ENCODE measurements around the gene HRH3. TPM values are rescaled to one million over a fixed set of nuclear protein-coding genes. Genes with fewer than 3 reads are reported as not detected.

HRH3 gene
- total and polyA plus RNA-seq, 5 donors from 2014 or later: not detected

DNA sequence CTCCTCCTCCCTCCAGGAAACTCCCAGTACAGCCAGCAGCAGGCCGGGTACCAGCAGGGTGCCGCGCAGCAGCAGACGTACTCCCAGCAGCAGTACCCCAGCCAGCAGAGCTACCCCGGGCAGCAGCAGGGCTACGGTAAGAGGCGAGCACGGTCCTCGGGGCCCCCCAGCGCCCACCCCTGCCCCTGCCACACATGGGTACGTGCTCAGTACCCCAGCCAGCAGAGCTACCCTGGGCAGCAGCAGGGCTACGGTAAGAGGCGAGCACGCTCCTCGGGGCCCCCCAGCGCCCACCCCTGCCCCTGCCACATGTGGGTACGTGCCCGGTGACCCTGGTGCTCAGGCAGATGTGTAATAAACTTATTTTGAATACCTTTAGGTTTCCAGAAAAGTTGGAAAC is 47.4 kb downstream of the HRH3 start:
- ATAC-seq (ENCODE audit: low read depth in 2 of 2): no peak
- H3K36me3 ChIP-seq (ENCODE audit: control insufficient read depth, insufficient read depth, low read length): peaks cover 3% of the 10 kb centered on the region
- no peak for DNase-seq

DNA sequence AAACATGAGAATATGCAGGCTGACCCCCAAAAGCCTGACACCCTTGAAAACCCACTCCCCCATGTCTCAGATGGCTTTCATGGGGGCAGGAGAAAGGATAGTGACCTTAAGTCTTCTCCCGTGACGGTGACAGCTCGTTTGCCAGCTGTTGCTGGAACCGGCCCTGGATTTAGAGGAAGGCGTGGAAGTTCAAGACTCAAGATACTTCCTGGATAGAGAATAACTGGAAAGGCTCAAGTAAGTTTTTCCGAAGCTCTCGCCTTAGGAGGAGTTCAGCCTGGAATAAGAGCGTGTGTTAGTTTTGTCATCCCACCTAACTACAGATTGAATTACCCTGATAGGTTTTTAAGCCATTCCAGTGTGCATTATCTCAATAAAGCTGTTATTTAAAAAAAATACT is 48.8 kb downstream of the HRH3 start:
- Mint-ChIP-seq H3K27me3 (no peaks in the 10 kb centered on the region), H3K4me1 (peaks cover 0 to 3% (median 0%) of the 10 kb centered on the region in 4 donors), H3K36me3 (peaks cover 20% of the 10 kb centered on the region), H3K4me3 (no peak overlapping the region), H3K9me3 (no peaks in the 10 kb centered on the region), H3K27ac (no peak overlapping the region)
- Histone ChIP-seq H3K4me1 (ENCODE audit: control insufficient read depth, insufficient read depth, low read length, poor library complexity, severe bottlenecking) (no peaks in the 10 kb centered on the region), H3K36me3 (ENCODE audit: control insufficient read depth, insufficient read depth, low read length) (peaks cover 5% of the 10 kb centered on the region), H3K4me3 (ENCODE audit: low read depth, low read length) (no peak overlapping the region), H3K27ac (ENCODE audit: insufficient read depth, low read length, poor library complexity, severe bottlenecking) (no peak overlapping the region), H3K9me3 (ENCODE audit: control insufficient read depth in 2 of 2, low read length in 2 of 2) (no peaks in the 10 kb centered on the region), H3K27me3 (ENCODE audit: control insufficient read depth, insufficient read depth, low read length) (no peaks in the 10 kb centered on the region)
- ATAC-seq (ENCODE audit: low read depth in 2 of 2) (no peak), DNase-seq (no peak)

More for the DNA sequence above, 47.4 kb downstream of the HRH3 start:
- H3K4me3 Mint-ChIP-seq: no peak overlapping the region
- Histone ChIP-seq H3K9me3 (ENCODE audit: control insufficient read depth in 2 of 2, low read length in 2 of 2) (no peaks in the 10 kb centered on the region), H3K4me3 (ENCODE audit: low read depth, low read length) (no peak overlapping the region), H3K27ac (ENCODE audit: insufficient read depth, low read length, poor library complexity, severe bottlenecking) (no peak overlapping the region), H3K27me3 (ENCODE audit: control insufficient read depth, insufficient read depth, low read length) (no peaks in the 10 kb centered on the region), H3K4me1 (ENCODE audit: control insufficient read depth, insufficient read depth, low read length, poor library complexity, severe bottlenecking) (no peaks in the 10 kb centered on the region)
- no peaks in the 10 kb centered on the region for H3K9me3 Mint-ChIP-seq
- peaks cover 0 to 3% (median 0%) of the 10 kb centered on the region in 4 donors for H3K4me1 Mint-ChIP-seq
- no peak overlapping the region for H3K27ac Mint-ChIP-seq
- peaks cover 21% of the 10 kb centered on the region for H3K36me3 Mint-ChIP-seq
- no peaks in the 10 kb centered on the region for H3K27me3 Mint-ChIP-seq

DNA sequence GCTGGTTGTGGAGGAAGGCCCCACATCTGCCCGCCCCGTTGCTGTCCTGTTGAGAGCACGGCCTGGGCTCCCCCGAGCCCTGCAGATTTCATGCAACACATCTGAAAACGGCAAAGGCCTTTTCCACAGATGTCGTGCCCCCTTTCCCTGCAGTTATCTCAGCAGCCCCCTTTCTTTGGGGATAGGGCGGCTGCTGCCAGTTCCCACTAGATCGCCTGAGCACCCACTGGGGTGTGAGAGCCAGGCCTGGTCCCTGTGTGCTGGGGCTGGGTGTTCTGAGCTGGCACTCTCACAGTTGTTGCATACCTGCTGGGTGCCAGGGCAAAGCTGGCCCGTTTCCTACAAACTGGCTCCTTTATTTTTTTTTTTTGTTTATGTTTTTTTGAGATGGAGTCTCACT is 49.5 kb downstream of the HRH3 start:
- no peak overlapping the region for H3K4me3 Mint-ChIP-seq
- Histone ChIP-seq H3K27ac (ENCODE audit: insufficient read depth, low read length, poor library complexity, severe bottlenecking) (no peak overlapping the region), H3K36me3 (ENCODE audit: control insufficient read depth, insufficient read depth, low read length) (peaks cover 11% of the 10 kb centered on the region), H3K4me1 (ENCODE audit: control insufficient read depth, insufficient read depth, low read length, poor library complexity, severe bottlenecking) (no peaks in the 10 kb centered on the region), H3K4me3 (ENCODE audit: low read depth, low read length) (no peak overlapping the region), H3K27me3 (ENCODE audit: control insufficient read depth, insufficient read depth, low read length) (no peaks in the 10 kb centered on the region), H3K9me3 (ENCODE audit: control insufficient read depth in 2 of 2, low read length in 2 of 2) (no peaks in the 10 kb centered on the region)
- no peak overlapping the region for H3K27ac Mint-ChIP-seq
- ATAC-seq (ENCODE audit: low read depth in 2 of 2) (no peak), DNase-seq (no peak)
- no peaks in the 10 kb centered on the region for H3K27me3 Mint-ChIP-seq
- peaks cover 0 to 3% (median 0%) of the 10 kb centered on the region in 4 donors for H3K4me1 Mint-ChIP-seq
- H3K36me3 Mint-ChIP-seq: peaks cover 17% of the 10 kb centered on the region
- no peaks in the 10 kb centered on the region for H3K9me3 Mint-ChIP-seq

DNA sequence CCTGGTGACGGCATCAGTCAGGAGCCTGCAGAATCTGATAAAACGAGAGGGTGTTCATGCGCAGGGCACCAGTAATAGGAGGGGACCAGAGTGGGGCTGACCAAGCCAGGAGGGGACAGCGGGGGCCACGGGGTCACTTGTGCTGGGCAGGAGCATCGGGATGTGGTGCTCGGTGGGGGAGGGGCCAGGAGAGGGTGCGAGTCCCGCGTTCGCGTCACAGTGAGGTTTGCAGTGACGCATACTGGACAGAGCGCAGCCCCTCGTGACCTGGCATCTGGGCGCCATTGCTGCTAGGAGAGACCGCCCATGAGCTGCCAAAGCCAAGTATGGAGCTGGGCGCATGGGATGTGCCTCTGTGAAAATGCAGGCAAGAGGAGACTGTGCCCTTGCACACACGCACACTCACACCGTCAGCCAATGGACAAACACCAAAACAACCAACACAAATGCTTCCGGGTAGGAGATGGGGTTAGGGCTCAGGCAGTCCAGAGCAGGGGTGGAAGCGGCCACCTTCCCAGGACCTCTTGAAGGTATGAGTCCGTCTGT is 51.1 kb downstream of the HRH3 start:
- Mint-ChIP-seq H3K36me3 (peaks cover 11% of the 10 kb centered on the region), H3K9me3 (no peaks in the 10 kb centered on the region), H3K4me3 (no peak overlapping the region), H3K27ac (peak overlapping the region in 1 of 3 donors; percentile 77), H3K4me1 (peaks cover 0 to 3% (median 0%) of the 10 kb centered on the region in 4 donors), H3K27me3 (no peaks in the 10 kb centered on the region)
- Histone ChIP-seq H3K4me1 (ENCODE audit: control insufficient read depth, insufficient read depth, low read length, poor library complexity, severe bottlenecking) (no peaks in the 10 kb centered on the region), H3K27me3 (ENCODE audit: control insufficient read depth, insufficient read depth, low read length) (no peaks in the 10 kb centered on the region), H3K4me3 (ENCODE audit: low read depth, low read length) (no peak overlapping the region), H3K9me3 (ENCODE audit: control insufficient read depth in 2 of 2, low read length in 2 of 2) (no peaks in the 10 kb centered on the region), H3K36me3 (ENCODE audit: control insufficient read depth, insufficient read depth, low read length) (peaks cover 23% of the 10 kb centered on the region), H3K27ac (ENCODE audit: insufficient read depth, low read length, poor library complexity, severe bottlenecking) (no peak overlapping the region)
- ATAC-seq (ENCODE audit: low read depth in 2 of 2): no peak
- DNase-seq: no peak

DNA sequence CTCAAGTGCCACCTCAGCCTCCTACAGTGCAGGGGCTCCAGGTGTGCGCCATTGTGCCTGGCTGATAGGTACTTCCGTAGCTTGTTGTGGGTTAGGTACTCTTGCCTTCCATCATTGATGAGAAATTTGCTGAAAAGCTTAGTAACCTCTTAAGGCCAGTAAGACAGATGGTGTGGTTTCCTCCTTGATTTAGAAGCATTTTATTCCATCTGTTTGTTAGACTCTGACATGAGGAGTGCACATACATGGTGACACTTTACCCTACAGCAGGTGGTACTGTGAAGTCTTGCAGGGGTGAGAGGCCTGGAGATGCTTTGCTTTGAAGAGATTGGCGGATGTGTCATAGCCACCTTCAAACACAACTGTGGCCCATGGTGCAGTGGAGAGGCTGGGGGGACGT is 52.0 kb downstream of the HRH3 start:
- peaks cover 23% of the 10 kb centered on the region for H3K36me3 ChIP-seq (ENCODE audit: control insufficient read depth, insufficient read depth, low read length)
- H3K27me3 ChIP-seq (ENCODE audit: control insufficient read depth, insufficient read depth, low read length): no peaks in the 10 kb centered on the region
- H3K4me1 ChIP-seq (ENCODE audit: control insufficient read depth, insufficient read depth, low read length, poor library complexity, severe bottlenecking): no peaks in the 10 kb centered on the region
- H3K27ac ChIP-seq (ENCODE audit: insufficient read depth, low read length, poor library complexity, severe bottlenecking): no peak overlapping the region
- ATAC-seq (ENCODE audit: low read depth in 2 of 2) (no peak), DNase-seq (no peak)
- no peaks in the 10 kb centered on the region for H3K9me3 ChIP-seq (ENCODE audit: control insufficient read depth in 2 of 2, low read length in 2 of 2)
- H3K9me3 Mint-ChIP-seq: no peaks in the 10 kb centered on the region
- no peaks in the 10 kb centered on the region for H3K27me3 Mint-ChIP-seq
- H3K4me3 Mint-ChIP-seq: no peak overlapping the region
- H3K4me1 Mint-ChIP-seq: peaks cover 0 to 3% (median 0%) of the 10 kb centered on the region in 4 donors
- H3K36me3 Mint-ChIP-seq: peaks cover 9% of the 10 kb centered on the region
- no peak overlapping the region for H3K4me3 ChIP-seq (ENCODE audit: low read depth, low read length)
- no peak overlapping the region for H3K27ac Mint-ChIP-seq

DNA sequence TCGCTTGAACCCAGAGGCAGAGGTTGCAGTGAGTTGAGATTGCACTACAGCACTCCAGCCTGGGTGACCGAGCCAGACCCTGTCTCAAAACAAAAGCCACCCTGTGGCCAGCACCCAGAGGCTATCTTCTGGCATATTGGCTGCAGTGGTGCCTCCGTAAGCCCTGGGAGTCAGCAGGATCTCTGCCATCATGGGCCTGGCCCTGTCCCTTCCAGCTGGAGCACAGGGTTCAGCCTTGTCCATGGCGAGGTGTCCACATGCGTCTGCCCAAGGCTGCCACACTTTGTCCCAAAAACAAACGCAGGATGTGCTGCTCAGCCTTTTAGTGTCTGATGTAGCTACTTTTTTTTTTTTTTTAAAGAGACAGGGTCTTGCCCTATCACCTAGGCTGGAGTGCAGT is 52.6 kb downstream of the HRH3 start:
- no peak overlapping the region for H3K4me3 ChIP-seq (ENCODE audit: low read depth, low read length)
- H3K27ac Mint-ChIP-seq: no peak overlapping the region
- no peaks in the 10 kb centered on the region for H3K9me3 ChIP-seq (ENCODE audit: control insufficient read depth in 2 of 2, low read length in 2 of 2)
- H3K36me3 Mint-ChIP-seq: peaks cover 9% of the 10 kb centered on the region
- no peaks in the 10 kb centered on the region for H3K27me3 ChIP-seq (ENCODE audit: control insufficient read depth, insufficient read depth, low read length)
- H3K4me1 ChIP-seq (ENCODE audit: control insufficient read depth, insufficient read depth, low read length, poor library complexity, severe bottlenecking): no peaks in the 10 kb centered on the region
- H3K36me3 ChIP-seq (ENCODE audit: control insufficient read depth, insufficient read depth, low read length): peaks cover 26% of the 10 kb centered on the region
- no peak overlapping the region for H3K4me3 Mint-ChIP-seq
- no peak overlapping the region for H3K27ac ChIP-seq (ENCODE audit: insufficient read depth, low read length, poor library complexity, severe bottlenecking)
- ATAC-seq (ENCODE audit: low read depth in 2 of 2) (no peak), DNase-seq (no peak)
- H3K27me3 Mint-ChIP-seq: no peaks in the 10 kb centered on the region
- H3K9me3 Mint-ChIP-seq: no peaks in the 10 kb centered on the region
- H3K4me1 Mint-ChIP-seq: peaks cover 0 to 3% (median 0%) of the 10 kb centered on the region in 4 donors

DNA sequence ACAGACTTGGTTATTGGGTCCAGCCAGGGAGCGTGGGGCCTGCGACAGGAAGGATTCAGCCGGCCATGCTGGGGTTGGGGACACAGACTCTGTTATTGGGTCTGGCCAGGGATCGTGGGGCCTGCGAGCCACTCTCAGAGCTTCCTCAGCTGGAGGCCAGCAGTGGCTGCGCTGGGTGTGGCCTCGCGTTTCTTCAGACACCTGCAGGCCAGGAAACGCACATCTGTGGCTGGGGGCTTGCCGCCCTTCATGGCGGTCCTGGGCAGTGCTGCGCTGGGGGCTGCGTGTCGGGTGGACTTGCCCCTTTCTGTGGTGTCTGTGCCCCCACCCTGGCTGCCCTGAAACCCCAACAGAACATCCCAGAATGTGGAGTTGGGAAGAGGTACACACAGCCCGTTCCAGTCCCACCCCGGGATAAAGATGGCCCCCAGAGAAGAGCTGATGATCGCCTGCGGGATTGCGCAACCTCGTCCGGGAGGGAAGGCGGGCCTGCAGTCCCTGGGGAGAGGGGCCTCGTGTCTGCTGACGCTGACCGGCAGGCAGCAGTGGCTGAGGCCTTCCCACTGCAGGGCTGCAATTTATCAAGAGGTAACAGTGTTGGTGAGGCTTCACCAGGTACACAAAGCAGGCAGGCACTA is 54.2 kb downstream of the HRH3 start:
- Mint-ChIP-seq H3K27me3 (no peaks in the 10 kb centered on the region), H3K27ac (peak overlapping the region in 1 of 3 donors; percentile 44), H3K9me3 (no peaks in the 10 kb centered on the region), H3K4me1 (peaks cover 0 to 3% (median 0%) of the 10 kb centered on the region in 4 donors), H3K4me3 (no peak overlapping the region), H3K36me3 (peaks cover 9% of the 10 kb centered on the region)
- no peaks in the 10 kb centered on the region for H3K9me3 ChIP-seq (ENCODE audit: control insufficient read depth in 2 of 2, low read length in 2 of 2)
- DNase-seq: no peak
- H3K27ac ChIP-seq (ENCODE audit: insufficient read depth, low read length, poor library complexity, severe bottlenecking): no peak overlapping the region
- H3K4me1 ChIP-seq (ENCODE audit: control insufficient read depth, insufficient read depth, low read length, poor library complexity, severe bottlenecking): no peaks in the 10 kb centered on the region
- no peak for ATAC-seq (ENCODE audit: low read depth in 2 of 2)
- no peaks in the 10 kb centered on the region for H3K27me3 ChIP-seq (ENCODE audit: control insufficient read depth, insufficient read depth, low read length)
- H3K4me3 ChIP-seq (ENCODE audit: low read depth, low read length): no peak overlapping the region
- H3K36me3 ChIP-seq (ENCODE audit: control insufficient read depth, insufficient read depth, low read length): peaks cover 33% of the 10 kb centered on the region

Measured in CD4-positive, CD25-positive, alpha-beta regulatory T cell (primary cell).